NCI-H1417 (cell line): ENCODE measurements around the gene GRM3.
A peak's percentile ranks its signal among the peaks of the same experiment; 100 is the strongest.

Experiments
- DNase-seq, 3 experiments: peaks; one replicate each; lab custom pipeline; 2025; lab: John Stamatoyannopoulos, UW

Gene GRM3

GRCh38 chr7:86785641-86786040, 141.9 kb downstream of the GRM3 start:
- DNase-seq: no peak

DNA sequence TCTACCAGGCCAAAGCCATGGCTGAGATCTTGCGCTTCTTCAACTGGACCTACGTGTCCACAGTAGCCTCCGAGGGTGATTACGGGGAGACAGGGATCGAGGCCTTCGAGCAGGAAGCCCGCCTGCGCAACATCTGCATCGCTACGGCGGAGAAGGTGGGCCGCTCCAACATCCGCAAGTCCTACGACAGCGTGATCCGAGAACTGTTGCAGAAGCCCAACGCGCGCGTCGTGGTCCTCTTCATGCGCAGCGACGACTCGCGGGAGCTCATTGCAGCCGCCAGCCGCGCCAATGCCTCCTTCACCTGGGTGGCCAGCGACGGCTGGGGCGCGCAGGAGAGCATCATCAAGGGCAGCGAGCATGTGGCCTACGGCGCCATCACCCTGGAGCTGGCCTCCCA, 142.7 kb downstream of the GRM3 start:
- DNase-seq: no peak

GRCh38 chr7:86788948-86789347, 145.2 kb downstream of the GRM3 start:
- peak in 1 of 3 experiments; percentile 35 for DNase-seq

DNA sequence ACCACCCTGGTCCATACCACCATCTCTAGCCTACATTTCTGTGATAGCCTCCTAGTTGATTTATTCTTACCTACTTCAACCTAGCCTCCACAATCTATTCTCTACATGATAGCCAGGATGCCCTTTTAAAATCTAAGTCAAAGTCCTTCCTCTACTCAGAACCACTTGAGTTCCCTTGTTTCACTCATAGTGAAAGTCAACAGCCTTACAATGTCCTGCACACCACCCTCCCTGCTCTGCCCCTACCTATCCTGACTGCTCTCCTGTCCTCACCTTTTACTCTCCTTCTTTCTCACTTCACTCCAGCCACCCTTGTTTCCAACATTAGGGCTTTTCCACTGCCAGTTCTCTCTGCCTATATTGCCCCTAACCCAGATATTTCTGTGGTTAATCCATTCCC, 146.7 kb downstream of the GRM3 start:
- DNase-seq: no peak

GRCh38 chr7:86792260-86792659, 148.6 kb downstream of the GRM3 start:
- no peak for DNase-seq

DNA sequence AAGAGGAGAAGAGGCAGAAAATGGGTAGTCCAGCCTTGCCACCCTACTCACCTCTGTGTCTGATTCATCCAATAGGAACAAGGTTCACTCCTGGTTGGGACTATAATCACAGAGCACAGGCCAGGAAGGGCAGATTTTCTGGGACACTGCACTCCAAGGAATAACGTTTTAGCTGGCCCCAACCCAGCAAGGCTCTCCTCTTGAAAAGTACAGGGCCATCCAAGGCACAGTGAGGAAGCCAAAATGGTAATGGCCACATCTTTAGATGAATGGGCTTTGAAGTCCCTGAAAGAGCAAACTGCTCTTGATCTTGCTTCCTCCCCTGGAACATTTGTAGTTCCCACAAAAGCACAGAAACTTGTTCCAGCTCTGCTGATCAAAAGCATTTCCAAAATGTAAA, 149.4 kb downstream of the GRM3 start:
- DNase-seq: no peak

DNA sequence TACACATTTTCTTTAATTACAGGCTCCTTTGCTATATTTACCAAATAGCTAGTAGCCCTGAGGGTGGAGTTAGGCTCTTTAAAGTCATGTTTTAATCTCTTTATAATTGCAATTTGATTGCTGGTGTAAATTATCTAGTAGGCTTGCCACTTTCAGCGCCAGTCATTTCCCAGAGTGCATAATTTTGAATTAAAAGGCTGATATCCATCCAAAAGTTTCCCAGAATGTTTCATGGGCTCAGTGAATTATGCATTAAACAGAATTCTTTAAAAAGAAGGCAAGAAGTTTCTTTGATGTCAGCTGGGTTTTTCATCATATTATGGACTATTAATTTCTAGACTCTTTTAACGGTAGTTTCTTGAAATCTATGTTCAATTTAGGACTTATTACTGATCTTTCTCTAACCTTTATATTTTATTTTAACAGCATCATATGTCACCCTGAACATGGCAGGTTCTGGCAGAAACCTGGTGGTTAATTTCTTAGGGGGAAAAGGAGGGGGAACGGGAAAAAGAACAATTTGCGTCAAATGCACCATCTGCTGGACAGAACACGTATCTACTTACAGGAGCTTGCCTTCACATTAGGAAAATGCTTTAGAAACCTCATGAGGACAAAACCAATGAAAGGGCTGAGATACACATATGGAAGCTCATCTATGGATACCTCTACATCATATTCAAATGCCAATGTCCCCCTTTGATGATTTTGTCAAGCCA, 171.1 kb downstream of the GRM3 start:
- peak in 2 of 3 experiments; percentile 38 to 77 for DNase-seq

DNA sequence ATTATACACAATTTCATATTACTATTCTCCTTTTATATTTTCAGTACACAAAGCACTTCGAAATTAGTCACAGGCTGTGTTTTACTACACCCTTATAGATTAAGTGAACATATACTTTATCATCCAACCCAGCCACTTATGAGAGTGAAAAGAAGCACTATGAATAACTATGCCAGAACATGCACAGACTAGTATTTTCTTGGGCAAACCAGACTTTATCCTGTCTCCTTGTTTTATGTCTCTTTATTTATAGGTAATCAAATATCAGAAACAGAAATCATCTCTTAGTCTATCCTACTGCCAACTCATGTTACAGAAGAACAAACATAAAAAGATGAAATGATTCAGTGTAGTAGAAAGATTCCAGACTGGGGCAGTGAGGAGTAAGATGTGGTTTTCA, 171.8 kb downstream of the GRM3 start:
- no peak for DNase-seq

DNA sequence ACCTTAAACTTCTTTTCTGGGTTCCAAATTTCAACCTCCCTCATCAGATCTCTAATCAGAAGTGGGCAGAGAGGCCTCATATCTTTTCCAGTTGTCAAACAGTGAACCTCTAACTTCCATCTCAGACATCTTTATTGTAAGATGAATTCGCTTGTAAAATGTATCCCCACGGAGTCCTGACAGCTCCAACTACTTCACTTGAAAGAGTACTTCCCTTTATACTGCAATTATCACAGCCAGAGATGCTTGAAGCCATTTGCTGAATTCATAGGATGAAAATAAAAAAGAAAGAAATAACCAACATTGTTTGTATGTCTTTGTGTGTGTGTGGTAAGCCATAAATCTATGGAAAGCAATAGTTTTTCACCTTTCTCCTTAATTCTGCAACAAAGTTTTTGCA, 175.2 kb downstream of the GRM3 start:
- peak; percentile 14 to 94 (median 69) for DNase-seq

GRCh38 chr7:86823769-86824168, 180.1 kb downstream of the GRM3 start:
- no peak for DNase-seq

GRCh38 chr7:86825264-86825663, 181.6 kb downstream of the GRM3 start:
- DNase-seq: no peak

GRCh38 chr7:86826948-86827347, 183.2 kb downstream of the GRM3 start:
- DNase-seq: no peak

DNA sequence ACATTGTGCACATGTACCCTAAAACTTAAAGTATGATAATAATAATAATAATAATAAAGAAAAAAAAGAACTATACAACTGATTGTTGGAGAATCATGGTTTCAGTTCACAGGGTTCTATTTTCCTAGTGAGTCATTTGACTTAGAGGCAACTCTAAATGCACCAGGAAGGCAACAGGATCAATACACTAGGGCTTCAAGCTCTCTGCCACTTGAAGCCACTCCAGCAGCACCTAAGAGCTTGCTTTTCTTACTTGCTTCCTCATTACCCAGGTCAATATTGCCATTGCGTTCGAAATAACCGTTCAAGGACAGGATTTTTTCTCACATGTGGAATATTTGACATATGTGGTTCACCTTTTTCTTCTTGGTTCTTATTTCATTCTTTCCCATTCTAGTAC, 189.7 kb downstream of the GRM3 start:
- peak in 2 of 3 experiments; percentile 57 to 87 for DNase-seq

DNA sequence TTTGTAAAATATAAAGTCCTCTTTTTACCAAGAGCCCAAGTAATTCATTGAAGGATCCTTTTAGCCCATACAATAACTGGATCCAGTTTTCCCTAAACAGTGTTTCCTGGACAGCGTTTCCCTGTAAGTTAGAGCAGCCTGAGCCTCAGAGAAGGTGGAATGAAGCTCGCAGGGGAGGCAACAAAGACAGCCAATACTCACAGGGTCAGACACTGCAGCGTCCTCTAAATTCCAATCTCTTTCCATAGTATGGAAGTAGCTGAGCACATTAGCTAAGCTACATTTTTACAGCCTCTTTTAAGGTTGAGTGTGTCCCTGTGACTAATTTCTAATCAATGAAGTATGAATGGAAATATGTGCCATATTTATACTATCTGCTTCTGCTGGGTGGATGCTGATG, 193.5 kb downstream of the GRM3 start:
- no peak for DNase-seq

DNA sequence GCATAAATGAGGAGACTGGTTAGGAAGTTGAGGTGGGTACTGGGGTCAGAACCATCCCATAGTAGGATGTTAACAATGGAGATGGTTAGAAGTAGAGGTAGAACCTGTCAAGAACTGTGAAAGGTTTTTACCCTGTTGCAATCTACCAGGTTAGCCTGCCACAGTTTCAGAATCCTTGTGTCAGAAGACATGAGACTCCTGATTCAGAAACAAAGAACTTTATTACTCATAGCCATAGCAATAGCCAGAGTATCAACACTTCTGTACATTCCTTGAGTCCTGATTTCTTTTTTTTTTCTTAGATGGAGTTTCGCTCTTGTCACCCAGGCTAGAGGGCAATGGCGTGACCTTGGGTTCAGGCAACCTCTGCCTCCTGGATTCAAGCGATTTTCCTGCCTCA, 200.9 kb downstream of the GRM3 start:
- DNase-seq: no peak

GRCh38 chr7:86846494-86847190, 202.9 kb downstream of the GRM3 start:
- peak; percentile 67 to 89 (median 89) for DNase-seq

DNA sequence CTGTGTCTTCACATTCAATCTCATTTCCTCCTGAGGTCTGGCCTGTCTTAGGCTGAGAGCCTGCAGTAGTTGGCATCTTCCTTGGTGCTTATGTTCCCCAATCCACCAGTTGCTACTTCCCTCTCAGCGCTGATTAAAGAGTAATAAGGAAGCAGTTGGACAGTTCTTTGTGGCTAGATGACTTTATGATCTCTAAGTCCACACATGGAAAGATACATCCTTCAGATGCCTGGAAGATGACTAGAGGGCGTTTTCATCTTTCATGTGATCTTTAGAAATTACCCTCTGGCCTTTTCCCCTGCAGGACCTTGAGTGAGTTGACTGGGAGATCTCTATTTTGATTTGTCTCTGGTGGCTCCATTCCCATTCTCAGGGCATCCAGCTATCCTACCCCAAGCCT, 204.5 kb downstream of the GRM3 start:
- DNase-seq: no peak

DNA sequence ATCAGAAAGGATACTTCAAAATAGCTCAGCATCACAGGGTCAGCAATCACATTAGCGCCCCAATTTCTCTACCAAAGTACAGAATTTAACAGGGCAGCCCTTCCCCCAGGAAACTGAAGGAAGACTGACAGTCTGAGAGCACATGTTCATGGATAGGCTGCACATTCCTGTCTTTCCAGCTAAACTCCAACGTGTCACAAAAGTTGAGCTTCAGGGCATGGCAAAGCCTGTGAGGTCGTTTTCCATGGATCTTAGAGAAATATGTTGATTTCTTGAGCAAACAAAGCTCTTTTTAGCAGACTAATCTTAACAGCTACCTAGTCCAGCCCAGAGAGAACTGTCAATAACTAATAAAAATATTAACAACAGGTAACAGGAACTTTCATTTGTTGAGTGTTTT, 207.9 kb downstream of the GRM3 start:
- DNase-seq: no peak

- DNase-seq: no peak
These were observed 219.7 kb downstream of the GRM3 start for GRCh38 chr7:86863452-86863851.

DNA sequence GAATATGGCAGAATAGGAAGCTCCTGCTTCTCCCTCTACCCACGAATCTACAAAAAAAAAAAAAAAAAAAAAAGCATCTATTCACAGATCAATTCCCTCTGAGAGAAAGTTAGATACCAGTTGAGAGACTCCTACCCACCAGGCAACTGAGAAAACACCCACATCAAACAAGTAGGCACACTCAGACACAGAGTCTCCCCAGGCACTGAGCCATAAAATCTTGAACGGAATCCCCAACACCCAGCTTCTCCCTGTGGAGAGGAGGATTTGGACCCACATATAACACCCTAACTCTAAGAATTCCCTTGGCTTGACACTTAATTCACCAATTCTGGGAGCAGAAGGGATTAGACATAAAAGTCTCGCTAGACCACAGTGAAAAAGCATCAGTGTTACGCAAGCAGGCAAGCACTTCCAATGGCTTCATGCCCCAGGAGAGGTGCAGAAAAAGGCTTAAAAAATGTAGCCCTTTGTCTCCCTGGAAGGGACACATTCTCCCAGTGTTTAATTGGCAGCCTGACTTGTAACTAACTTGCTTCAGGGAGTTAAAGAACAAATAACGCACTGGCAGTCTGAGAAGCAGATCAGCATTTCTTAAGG, 223.6 kb downstream of the GRM3 start:
- no peak for DNase-seq

GRCh38 chr7:86876146-86876545, 232.4 kb downstream of the GRM3 start:
- DNase-seq: no peak

DNA sequence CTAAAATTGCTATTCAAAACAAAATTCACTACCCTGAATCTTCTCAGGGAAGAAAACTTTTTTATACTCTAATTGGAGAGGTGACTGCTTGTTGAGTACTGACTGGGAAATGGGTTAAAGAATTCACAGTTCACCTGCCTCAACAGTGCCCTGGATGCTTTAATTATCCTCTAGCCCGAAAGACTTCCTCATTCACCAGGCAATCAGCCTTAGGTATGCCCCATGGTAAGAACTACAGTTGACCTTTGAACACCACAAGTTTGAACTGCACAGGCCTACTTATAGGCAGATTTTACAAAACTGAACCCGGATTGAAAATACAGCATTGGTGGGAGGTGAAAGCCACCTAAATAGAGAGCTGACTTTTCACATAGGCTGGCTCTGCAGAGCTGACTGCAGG, 240.4 kb downstream of the GRM3 start:
- DNase-seq: no peak

- DNase-seq: no peak
These were observed 245.8 kb downstream of the GRM3 start for GRCh38 chr7:86889501-86889900.
